ENCODE results near the gene DSG1.

- no peak for TF ChIP-seq CTCF (IDR thresholded peaks at IDR 0.05; ENCODE audit: insufficient read depth, low read length, poor library complexity, severe bottlenecking)
- no peak for TF ChIP-seq EZH2phosphoT487 (conservative IDR thresholded peaks at IDR 0.05; ENCODE audit: low read length)
Measured at GRCh38 chr18:31396796-31397612, 79.0 kb downstream of the DSG1 start.

All from SU-DHL-6 (cell line).